SK-N-MC (cell line): Measurements from ENCODE around the gene DNAJC5.

Experiments used
- DNase-seq: peaks from one replicate; pipeline ENCODE4 v3.0.0-alpha.2; 2011; ENCODE audit warnings: low read depth, low spot score
- H3K27ac ChIP-seq: fragments of 200-600 bp; sonication (generic); 2 replicates; pipeline ENCODE4 v1.5.1; 2016; ENCODE audit warnings: mixed run types
- H3K36me3 ChIP-seq: fragments of 200-600 bp; sonication (generic); 2 replicates; pipeline ENCODE4 v1.6.1; 2017; ENCODE audit warnings: antibody characterized with exemption, low read length, mixed read lengths; ENCODE audit not compliant: insufficient read depth
- H3K4me3 ChIP-seq: fragments of 200-600 bp; sonication (generic); 2 replicates; pipeline ENCODE4 v1.5.1; 2016
- H3K9ac ChIP-seq: fragments of 200-600 bp; sonication (generic); 2 replicates; pipeline ENCODE4 v1.8.0; 2017; ENCODE audit warnings: mixed run types, mixed read lengths; ENCODE audit not compliant: insufficient read length
- H3K9me3 ChIP-seq: fragments of 200-600 bp; sonication (generic); 2 replicates; pipeline ENCODE4 v1.6.1; 2017; ENCODE audit warnings: low read depth, mild to moderate bottlenecking, antibody characterized with exemption, low read length, moderate library complexity, mixed read lengths
- EZH2 ChIP-seq: fragments of 200-600 bp; sonication (generic); IDR thresholded peaks from one replicate; pipeline ENCODE4 v1.6.1; 2017; ENCODE audit warnings: antibody characterized with exemption
- FOXP2 ChIP-seq: optimal IDR thresholded peaks from 2 replicates; pipeline ENCODE3; 2011; ENCODE audit warnings: mild to moderate bottlenecking, moderate library complexity; ENCODE audit not compliant: insufficient read depth; ENCODE audit errors: extremely low read length, control extremely low read depth
- POLR2AphosphoS5 ChIP-seq: IDR thresholded peaks from 2 replicates; pipeline ENCODE4 v1.6.1; 2012; ENCODE audit warnings: mild to moderate bottlenecking, low read depth, low read length, borderline replicate concordance

The DNAJC5 gene

DNA sequence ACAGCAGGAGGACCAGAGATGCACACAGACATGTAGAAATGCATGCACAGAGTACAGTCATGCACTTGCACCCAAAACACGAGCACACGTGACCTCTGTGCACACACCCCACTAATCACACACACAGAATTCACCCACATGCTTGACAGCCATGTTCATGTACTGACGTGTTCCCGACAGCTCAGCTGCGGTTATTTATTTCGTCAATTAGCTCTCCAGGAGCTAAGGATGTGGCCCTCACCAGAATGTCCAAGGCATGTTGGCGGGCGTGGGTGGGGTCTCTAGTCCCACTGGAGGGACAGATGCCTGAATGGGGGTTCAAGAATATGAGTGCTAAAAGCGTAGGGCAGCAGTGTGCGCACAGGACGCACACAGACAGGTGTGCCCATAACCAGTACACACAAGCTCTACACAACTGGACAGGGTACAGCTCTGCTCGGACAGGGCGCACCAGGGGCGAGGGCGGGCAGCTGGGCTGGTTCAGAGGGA lies 85.4 kb downstream of the DNAJC5 start:
- Histone ChIP-seq H3K9me3 (no peaks in the 10 kb centered on the region), H3K4me3 (peak overlapping the region; percentile 97), H3K9ac (peak overlapping the region; percentile 67), H3K36me3 (peaks cover 19% of the 10 kb centered on the region), H3K27ac (peak overlapping the region; percentile 65)
- TF ChIP-seq EZH2, result no peak
- no peak for TF ChIP-seq POLR2AphosphoS5
- TF ChIP-seq FOXP2, result no peak
- DNase-seq, result no peak

GRCh38 chr20:63980806-63981728 lies 86.1 kb downstream of the DNAJC5 start, which contains the start of gene PRPF6:
PRPF6 (plus strand) TSS chr20:63981132; CDS start chr20:63981246, 114 bp downstream.
- no peaks in the 10 kb centered on the region for H3K9me3 ChIP-seq
- DNase-seq, result peak; percentile 55
- TF ChIP-seq FOXP2, result peak; percentile 28
- TF ChIP-seq EZH2, result no peak
- TF ChIP-seq POLR2AphosphoS5, result peak; percentile 86
- H3K27ac ChIP-seq, result peak within 1 kb of the TSS; percentile 82
- peaks cover 26% of the 10 kb centered on the region for H3K36me3 ChIP-seq
- peak within 1 kb of the TSS; percentile 88 for H3K9ac ChIP-seq
- peak within 1 kb of the TSS; percentile 97 for H3K4me3 ChIP-seq

DNA sequence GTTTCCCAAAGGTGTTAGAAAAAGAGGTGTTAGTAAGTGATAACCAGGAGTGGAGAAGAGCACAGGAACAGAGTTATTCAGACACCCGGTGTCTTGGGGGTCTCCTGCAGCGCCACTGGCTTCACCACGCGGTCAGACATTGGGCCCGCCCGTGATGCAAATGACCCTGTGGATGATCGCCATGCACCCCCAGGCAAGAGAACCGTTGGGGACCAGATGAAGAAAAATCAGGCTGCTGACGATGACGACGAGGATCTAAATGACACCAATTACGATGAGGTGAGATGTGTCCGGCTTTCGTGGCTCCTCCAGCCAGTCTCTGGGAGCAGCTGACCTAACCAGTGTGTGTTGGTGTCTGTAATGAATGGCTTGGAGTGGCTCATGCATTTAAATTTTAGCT lies 88.0 kb downstream of the DNAJC5 start:
- Histone ChIP-seq H3K27ac (no peak overlapping the region), H3K4me3 (no peak overlapping the region), H3K36me3 (peaks cover 40% of the 10 kb centered on the region), H3K9me3 (no peaks in the 10 kb centered on the region), H3K9ac (no peak overlapping the region)
- TF ChIP-seq EZH2 (no peak), POLR2AphosphoS5 (no peak), FOXP2 (no peak)
- DNase-seq, result no peak
